CMK (cell line): ENCODE results near the gene QDPR.
"Not testable (repeated sequence)": the region's sequence is repeated elsewhere in the genome, so short reads cannot be mapped to it uniquely, and the experiment has no call there.

Experiments
- DNase-seq: peaks from one replicate; pipeline ENCODE4 v3.0.0-alpha.2; 2010; ENCODE audit warnings: low read depth

QDPR gene

DNA sequence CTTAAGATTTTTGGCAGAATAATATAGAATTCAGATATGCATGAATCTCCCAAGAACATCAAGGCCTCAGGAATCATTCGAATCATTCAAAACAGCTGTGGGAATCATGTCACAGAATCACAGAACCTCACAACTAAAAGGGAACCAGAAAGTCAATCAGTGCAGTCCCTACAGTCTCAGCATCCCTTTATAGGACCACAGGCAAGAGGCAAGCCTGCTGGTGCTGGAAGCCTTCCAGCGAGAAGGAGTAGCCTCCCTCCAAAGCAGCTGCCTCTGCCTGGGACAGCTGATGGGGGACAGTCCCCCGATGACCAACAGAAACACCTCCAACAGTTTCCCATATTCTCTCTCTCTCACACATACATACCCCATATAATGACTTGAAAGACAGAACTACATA lies 20.7 kb downstream of the QDPR start:
- no peak for DNase-seq

DNA sequence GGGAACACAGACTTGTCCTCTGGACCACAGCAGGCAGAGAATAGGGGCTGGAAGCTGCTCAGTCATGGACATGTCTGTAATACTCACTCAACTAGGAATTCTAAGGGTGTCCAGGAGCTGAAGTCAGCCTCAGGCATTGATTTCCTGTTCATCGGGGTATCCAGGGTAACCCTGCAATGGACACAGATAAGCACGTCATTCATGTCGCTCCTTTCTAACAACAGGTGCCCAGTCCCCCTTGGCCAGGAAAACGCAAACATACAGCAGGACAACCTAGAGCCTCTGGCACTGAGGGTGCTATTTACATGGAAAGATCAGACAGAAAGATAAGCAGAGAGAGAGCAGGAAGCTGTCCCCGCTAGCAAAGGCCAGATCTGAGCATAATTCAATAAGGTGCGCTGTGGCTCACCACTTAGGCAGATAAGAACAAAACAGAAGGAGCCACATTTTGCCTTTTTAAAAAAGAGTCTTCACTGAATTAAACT lies 21.3 kb downstream of the QDPR start:
- no peak for DNase-seq

DNA sequence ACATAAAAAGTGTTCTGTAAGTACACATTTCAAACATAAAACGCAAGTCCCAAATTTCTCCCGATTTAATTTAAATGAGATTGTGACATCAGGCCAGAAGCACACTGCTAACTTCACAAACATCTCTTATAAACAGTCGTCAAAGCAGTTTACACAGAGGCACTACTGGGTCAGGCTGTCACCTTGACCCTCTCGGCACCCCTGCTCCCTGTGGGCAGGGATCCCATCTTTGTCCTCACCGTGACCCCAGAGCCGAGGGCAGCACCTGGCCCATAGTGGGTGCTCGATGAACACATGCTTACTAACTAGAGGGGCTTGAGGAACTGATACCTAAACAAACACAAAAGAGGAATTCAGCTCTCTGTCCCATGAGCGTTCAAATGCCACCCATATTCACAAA lies 22.2 kb downstream of the QDPR start:
- DNase-seq, result no peak

DNA sequence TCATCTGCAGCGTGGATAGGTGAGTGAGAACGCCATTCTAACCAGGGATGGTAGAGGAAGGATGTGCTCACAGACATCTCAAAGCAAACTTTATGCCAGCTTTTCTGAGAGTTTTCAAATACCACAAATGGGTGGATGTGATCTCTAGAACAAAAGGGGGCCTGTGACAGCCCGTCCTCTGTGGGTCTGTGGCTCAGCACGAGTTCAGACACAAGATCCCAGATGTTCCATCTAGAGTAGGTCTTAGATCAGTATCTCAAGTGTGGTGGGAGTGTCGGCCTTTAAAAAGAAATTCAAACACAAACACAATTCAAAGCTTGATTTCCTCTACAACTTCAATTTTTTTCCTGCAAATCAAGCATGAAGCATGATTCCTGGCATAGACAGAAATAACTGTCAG lies 22.8 kb downstream of the QDPR start:
- DNase-seq, result no peak

DNA sequence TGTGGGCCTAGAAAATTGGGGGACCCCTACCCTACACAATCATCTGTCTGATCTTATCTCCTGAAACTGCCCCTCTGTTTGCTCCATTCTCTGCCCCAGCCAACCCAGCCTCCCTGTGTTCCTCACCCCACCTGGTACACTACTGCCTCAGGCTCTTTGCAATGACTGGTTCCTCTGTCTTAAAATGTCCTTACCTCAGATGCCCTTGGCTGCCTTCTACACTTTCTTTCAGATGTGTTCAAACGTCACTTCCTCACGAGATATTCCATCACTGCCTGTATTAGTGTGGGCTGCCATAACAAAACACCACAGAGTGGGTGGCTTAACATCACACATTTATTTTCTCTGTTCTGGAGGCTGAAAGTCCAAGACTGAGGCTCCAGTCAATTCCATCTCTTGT lies 29.2 kb downstream of the QDPR start:
- no peak for DNase-seq

DNA sequence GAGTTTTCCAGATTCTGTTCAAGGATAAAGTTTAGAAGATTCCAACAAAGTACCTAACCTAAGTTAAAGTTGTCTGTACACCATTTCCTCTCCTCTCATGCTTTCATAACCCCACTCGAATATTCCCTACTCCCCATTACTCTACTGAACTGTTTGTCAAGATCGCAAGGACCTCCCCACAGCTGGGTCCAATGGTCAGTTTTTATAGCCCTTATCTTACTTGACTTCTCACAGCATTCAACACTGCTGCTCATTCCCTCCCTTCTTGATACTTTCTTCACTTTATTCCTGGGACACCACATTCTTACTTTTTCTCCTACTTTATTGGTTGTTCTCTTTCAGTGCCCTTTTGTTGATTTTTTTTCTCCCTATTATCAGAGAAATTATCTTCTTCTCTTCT lies 30.9 kb downstream of the QDPR start:
- DNase-seq, result no peak

DNA sequence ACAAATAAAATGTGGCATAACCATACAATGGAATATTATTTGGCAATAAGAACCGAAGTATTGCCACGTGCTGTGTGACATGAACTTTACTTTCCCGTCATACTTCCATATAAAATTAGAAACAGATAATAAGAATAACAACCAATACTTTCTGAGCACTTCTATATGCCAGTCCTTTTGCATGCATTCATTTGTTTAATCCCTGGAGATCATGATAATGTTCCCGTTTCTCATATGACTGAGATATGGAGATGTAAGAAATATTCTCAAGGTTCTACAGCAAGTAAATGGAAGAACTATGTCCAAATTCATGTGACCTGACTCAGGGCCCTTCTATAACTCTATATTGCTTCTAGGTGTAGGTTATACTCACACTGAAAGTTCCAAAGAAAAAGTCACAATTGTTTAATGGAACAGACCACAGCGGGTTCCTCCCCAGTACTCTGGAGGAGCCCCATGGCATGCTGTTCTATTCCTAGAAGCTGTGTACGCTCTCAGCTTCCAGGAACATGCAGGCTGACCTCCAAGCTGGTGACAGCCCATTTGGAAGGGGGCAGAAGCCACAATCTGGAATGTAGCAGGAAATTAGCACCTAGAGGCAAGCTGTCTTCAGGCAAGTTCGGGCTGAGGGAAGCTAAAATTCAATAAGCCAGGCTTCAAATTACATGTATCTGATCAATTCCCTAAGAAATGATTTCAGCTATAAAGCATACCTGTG lies 31.5 kb downstream of the QDPR start:
- no peak for DNase-seq

DNA sequence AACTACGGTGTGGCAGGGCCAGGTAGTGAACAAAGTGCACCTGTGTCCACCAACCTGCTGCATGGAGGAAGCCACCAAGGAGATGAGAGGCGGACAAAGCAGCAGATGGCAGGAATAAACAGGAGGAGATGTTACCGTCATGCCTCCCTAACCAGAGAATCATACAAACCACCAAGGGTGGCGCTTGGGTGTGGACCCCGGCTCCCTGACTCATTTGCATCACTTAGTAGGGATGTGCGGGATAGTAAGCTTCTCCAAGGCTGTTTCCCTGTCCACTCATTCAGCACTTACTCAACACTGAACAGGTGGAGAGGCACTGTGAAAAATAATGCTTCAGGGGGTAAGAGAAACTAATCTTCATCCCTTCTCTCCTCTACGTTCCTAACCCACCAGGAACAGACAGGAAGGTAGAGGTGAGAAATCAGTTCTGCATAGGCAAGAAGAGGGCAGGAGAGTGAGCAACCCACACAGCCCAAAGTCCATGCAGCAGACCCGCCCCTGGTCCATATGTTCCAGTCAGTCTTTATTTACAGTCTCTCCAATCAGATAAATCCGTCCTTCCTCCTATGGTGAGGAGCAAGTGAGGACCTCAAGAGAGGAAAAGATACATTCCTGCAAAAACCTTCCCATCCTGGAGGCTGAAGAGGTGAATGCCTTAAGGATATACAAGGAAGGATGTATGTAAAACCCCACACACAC lies 34.0 kb downstream of the QDPR start:
- no peak for DNase-seq

DNA sequence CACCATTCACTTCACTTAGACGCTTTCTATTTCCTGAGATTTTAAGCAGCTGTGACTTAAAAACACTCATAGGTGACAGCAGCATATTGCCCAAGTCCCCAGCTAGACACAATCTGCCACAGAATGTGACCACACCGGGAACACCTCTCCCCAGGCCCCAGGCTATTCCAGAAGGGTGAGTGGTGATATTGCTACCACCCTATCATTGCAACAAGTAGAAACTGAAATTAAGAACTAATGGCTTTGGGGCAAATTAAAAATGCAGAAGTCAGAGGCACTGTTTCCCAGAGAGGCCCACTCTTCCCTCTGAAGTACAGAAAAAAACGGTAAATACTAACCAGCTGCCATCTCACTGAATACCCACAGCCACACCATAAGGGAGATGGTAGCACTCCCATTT lies 35.0 kb downstream of the QDPR start:
- no peak for DNase-seq

DNA sequence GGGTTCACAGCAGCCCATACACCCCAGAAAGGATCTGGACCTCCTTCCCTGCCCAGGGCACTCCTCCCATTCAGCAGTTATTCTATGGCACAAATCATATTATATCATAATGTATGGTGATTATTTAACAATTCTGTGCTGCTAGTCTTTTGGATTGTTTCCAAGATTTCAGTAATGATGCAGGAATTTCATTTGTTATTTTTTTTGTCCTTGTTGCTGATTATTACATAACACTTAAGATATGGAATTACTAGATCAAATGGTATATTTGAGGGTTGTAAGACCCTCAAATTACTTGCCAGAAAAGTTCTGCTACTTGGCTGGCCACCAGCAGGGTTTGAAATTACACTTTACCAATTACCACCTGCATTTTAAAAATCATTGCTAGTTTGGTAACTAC lies 36.4 kb downstream of the QDPR start:
- DNase-seq, result no peak

DNA sequence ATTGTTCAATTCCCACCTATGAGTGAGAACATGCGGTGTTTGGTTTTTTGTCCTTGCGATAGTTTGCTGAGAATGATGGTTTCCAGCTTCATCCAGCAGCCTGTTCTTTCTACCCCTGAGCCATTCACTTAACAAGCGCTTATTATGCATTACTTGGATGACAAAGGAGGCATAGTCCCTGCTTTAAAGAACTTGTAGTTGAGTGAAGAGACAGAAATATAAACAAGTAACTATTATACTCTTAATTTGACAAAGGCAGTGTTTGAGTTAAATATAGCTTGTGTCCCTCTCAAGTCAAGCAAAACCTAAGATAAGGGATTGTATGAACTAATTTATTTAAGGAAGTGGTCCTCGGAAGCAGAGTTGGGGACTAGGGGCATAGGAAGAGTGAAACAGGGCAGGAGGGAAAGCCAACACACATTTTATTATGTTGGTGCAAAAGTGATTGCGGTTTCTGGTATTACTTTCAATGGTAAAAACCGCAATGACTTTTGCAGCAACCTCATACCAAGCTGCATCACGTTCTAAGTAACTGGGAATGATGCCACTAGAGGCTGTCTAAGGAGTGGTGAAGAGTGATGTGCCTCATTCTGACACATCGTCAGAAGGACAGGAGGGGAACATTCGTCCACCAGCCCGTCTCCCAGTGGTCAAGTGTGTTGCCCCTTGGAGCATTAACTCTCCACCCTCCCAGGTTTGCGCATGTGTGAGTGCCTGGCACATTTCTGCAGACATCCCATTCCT lies 41.8 kb downstream of the QDPR start:
- DNase-seq, result no peak

DNA sequence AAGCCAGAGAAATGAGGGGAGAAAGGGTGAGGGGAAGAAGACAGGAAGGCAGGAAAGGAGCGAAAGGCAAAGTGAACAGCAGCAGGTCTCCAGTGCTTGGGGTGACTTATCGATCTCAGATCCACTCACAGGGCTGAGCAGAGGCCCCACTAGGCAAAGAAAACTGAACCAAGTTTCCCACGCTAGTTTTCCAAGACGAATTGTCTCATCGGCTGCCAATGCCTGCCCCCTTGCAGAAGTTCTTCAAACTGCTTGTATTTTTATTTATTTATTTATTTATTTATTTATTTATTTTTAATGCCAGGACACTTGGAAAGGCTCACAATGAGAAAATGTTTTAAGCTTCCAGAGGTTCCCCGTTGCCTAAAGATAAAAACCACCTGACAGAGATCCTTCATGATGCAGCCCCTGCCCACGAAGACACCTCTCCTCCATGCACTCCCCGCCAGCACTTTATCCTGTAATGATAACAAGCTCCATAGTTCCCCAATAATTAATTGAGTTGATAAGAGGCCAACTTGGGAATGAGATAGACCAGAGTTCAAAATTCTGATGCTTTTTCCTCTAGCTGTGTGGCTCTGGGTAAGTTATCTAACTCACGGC lies 43.2 kb downstream of the QDPR start:
- DNase-seq, result no peak

DNA sequence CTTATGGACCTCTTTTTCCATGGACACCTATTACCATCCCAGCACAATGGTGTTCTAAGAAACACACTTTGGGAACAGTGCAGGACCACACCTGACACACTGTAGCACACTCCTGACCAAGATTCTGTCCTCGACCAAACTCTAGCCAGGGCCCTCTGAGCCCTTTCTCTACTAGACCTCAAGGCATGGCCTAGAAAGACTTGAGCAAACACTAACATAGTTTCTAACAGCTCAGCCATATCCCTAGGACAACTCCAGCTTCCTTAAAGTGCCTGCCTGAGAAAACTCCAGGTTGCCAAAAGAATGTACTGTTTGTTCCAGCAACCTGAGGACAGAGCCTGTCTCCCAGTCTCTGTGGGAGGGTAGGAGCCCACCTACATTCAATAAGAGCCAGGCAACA lies 48.3 kb downstream of the QDPR start:
- no peak for DNase-seq

DNA sequence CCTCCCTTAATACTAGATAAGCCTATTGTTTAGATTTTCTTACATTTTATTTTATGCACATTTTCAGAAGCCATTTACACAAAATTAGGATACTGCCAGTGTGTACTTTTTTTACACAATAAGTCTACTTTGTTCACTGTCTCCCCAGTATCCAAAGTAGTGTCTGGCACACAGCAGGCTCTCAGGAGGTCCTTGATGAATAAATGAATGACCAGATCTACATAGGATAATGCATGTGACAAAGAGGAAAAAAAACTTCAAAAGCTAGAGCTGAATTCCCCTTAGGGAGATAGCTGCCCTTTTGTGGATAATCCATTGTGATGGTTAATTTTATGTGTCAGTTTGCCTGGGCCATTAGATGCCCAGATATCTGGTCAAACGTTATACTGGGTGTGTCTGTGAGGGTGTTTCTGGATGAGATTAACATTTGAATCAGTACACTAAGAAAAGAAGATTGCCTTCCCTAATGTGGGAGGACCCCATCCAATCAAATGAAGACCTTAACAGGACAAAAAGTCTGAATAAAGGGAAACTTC lies 61.6 kb downstream of the QDPR start:
- DNase-seq, result no peak

DNA sequence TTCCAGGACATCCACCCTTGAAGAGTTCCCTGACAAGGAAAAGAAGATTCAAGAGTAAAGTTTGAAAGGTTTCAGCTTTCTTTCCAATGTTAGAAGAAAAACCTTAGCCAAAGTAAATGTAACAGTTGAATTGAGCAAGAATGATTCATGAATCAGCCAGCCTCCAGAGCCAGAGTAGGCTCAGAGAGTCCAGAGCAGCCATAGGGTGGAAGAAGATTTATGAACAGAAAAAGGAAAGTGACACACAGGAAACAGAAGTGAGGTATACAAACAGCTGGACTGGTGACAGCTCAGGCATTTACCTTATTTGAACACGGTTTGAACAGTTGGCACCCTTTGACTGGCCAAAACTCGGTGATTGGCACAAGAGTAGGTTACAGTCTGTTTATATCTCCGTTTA lies 63.2 kb downstream of the QDPR start:
- DNase-seq, result no peak

DNA sequence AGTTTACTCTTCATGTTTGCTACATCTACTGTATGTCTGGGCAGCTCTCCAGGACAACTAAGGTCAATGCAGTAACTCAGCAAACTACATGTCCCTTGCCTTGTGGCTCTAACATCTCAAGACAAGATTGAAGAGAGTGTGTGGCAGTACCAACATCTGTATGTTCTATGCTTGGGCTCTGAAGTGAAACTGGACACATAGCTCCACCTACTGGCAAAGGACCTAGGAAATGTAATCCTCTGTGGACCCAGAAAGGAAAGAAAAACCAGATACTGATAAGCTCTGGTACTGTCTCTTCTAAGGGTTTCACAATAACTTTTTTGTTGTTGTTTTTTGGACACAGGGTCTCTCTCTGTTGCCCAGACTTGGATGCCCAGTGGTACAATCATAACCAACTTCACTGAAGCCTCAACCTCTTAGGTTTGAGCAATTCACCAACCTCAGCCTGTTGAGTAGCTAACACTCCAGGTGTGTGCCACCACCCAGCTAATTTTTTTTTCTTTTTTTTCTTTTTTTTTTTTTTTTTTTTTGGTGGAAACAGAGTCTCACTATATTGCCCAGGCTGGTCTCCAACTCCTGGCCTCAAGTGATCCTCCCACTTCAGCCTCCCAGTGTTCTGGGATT lies 64.1 kb downstream of the QDPR start:
- DNase-seq, result peak; percentile 9

DNA sequence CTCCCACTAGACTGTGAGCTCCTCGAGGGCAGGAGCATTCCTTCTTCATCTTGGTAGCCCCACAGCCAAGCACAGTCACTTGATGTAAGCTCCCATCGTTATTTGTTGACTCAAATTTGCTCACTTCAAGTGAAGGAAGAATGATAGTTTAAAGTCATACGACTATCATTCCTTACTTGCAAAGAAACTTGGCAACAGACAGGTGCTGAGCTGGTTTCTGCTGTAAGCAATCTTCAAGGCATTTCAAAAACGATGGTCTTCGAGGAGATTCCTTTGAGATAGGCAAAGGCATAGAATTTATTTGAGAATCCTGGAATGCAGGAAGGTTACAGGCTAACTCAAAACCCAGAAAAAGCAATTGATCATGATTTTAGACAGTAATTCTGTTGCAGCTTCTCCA lies 64.8 kb downstream of the QDPR start:
- no peak for DNase-seq

DNA sequence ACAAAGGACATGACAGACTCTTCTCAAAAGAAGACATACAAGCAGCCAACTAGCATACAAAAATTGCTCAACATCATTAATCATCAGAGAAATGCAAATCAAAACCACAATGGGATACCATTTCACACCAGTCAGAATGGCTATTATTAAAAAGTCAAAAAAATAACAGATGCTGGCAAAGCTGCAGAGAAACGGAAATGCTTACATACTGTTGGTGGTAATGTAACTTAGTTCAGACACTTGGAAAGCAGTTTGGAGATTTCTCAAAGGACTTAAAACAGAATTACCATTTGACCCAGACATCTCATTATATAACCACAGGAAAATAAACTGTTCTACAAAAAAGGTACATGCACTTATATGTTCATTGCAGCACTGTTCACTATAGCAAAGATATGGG lies 69.4 kb downstream of the QDPR start:
- not testable (repeated sequence) for DNase-seq

DNA sequence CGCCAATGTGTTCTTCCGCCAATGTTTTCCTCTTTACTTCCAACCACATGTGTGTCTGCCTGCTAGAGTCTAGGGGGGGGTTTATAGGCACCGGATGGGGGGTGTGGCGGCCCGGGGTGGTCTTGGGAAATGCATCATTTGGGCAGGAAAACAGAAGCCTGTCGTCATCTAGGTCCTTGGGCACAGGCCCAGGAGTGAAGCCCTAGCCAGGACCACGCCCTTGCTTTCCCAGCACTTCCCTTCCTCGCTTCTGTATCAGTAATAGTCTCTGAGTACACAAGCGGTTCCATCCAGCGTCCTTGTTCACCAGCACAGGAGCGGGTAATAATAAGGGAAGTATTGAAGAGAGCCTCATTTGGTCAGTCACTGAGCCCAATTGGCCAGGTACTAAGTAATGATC lies 74.5 kb downstream of the QDPR start:
- no peak for DNase-seq

DNA sequence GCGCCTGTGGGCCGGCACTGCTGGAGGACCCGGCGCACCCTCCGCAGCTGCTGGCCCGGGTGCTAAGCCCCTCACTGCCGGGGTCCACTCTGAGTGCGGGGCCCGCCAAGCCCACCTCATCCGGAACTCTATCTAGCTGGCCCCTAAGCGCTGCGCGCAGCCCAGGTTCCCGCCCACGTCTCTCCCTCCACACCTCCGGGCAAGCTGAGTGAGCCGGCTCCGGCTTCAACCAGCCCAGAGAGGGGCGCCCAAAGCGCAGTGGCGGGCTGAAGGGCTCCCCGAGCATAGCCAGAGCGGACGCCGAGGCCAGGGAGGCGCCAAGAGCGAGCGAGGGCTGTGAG lies 75.2 kb downstream of the QDPR start:
- no peak for DNase-seq
